ENCODE data around the gene MET.

- TF ChIP-seq CTCF (IDR thresholded peaks at IDR 0.05 in 8 of 11, conservative IDR thresholded peaks at IDR 0.05 in 3 of 11) (no peak), POLR2A (IDR thresholded peaks at IDR 0.05) (no peak), POLR2AphosphoS5 (IDR thresholded peaks at IDR 0.05) (no peak)
Observed at GRCh38 chr7:116711790-116712189, 39.8 kb downstream of the MET start.
